GM23338 (cell line): ENCODE data around the gene USP49. TPM values are rescaled to one million over a fixed set of nuclear protein-coding genes. Genes with fewer than 3 reads are reported as not detected.

Experiments used
- ATAC-seq: fragments of 200-7000 bp; cut with Tn5 transposase; 3 replicates; pipeline ENCODE4 v1.9.1; 2020
- DNase-seq: peaks from one replicate; pipeline ENCODE4 v3.0.0-alpha.2; 2015; ENCODE audit warnings: low spot score
- H2AFZ ChIP-seq: fragments of 200-600 bp; sonication (generic); 2 replicates; pipeline ENCODE4 v1.8.0; 2016; ENCODE audit warnings: antibody characterized with exemption, mild to moderate bottlenecking, moderate library complexity
- H3F3A ChIP-seq: fragments of 200-600 bp; sonication (generic); replicated peaks from 2 replicates; pipeline ENCODE4 v1.8.0; 2017; ENCODE audit warnings: antibody characterized with exemption, mixed run types, low read depth
- H3K27ac ChIP-seq: fragments of 200-600 bp; sonication (generic); 2 replicates; pipeline ENCODE4 v1.6.1; 2016; ENCODE audit warnings: low read depth
- H3K27me3 ChIP-seq: fragments of 200-600 bp; sonication (generic); 2 replicates; pipeline ENCODE4 v1.8.0; 2016; ENCODE audit warnings: mild to moderate bottlenecking, mixed run types, moderate library complexity; ENCODE audit not compliant: insufficient read depth
- H3K36me3 ChIP-seq: fragments of 200-600 bp; sonication (generic); 2 replicates; pipeline ENCODE4 v1.8.0; 2016; ENCODE audit warnings: mild to moderate bottlenecking; ENCODE audit not compliant: insufficient read depth
- H3K4me1 ChIP-seq: fragments of 200-600 bp; sonication (generic); 2 replicates; pipeline ENCODE4 v1.8.0; 2016; ENCODE audit warnings: mild to moderate bottlenecking, moderate library complexity; ENCODE audit not compliant: insufficient read depth
- H3K4me2 ChIP-seq: fragments of 200-600 bp; sonication (generic); 2 replicates; pipeline ENCODE4 v1.7.1; 2017; ENCODE audit warnings: mixed run types
- H3K4me3 ChIP-seq: fragments of 200-600 bp; sonication (generic); 2 replicates; pipeline ENCODE4 v1.6.1; 2016; ENCODE audit warnings: mixed run types
- H3K79me2 ChIP-seq: fragments of 200-600 bp; sonication (generic); replicated peaks from 2 replicates; pipeline ENCODE4 v1.8.0; 2017; ENCODE audit warnings: mild to moderate bottlenecking; ENCODE audit not compliant: insufficient read depth
- H3K9me2 ChIP-seq: fragments of 200-600 bp; sonication (generic); 2 replicates; pipeline ENCODE4 v1.8.0; 2017; ENCODE audit not compliant: insufficient read depth
- H4K20me1 ChIP-seq: fragments of 200-600 bp; sonication (generic); replicated peaks from 2 replicates; pipeline ENCODE4 v1.8.0; 2017; ENCODE audit warnings: mild to moderate bottlenecking; ENCODE audit not compliant: insufficient read depth
- H3K27ac Mint-ChIP-seq: 2 replicates; pipeline ENCODE4 v1.8.0; 2020; ENCODE audit warnings: inconsistent platforms, mild to moderate bottlenecking, moderate library complexity, mixed read lengths
- H3K27me3 Mint-ChIP-seq: 3 replicates; pipeline ENCODE4 v1.8.0; 2022; ENCODE audit warnings: low read depth, mild to moderate bottlenecking, moderate library complexity, mixed read lengths, inconsistent platforms; ENCODE audit not compliant: insufficient read depth, poor library complexity
- H3K36me3 Mint-ChIP-seq: 3 replicates; pipeline ENCODE4 v1.8.0; 2021; ENCODE audit warnings: low read depth, mild to moderate bottlenecking, inconsistent platforms, moderate library complexity, mixed read lengths
- H3K4me1 Mint-ChIP-seq: 3 replicates; pipeline ENCODE4 v1.8.0; 2020; ENCODE audit warnings: mild to moderate bottlenecking, inconsistent platforms, mixed read lengths
- H3K4me3 Mint-ChIP-seq: 3 replicates; pipeline ENCODE4 v1.8.0; 2021; ENCODE audit warnings: moderate library complexity, mild to moderate bottlenecking, inconsistent platforms, mixed read lengths
- H3K9me3 Mint-ChIP-seq: 3 replicates; pipeline ENCODE4 v1.8.0; 2020; ENCODE audit warnings: moderate library complexity, mild to moderate bottlenecking, inconsistent platforms, mixed read lengths
- CREB1 ChIP-seq: fragments of 250-450 bp; sonication (Bioruptor Pico); IDR thresholded peaks from 2 replicates; pipeline ENCODE4 v1.5.0; 2020; ENCODE audit warnings: low read depth, mild to moderate bottlenecking, moderate library complexity
- EZH2 ChIP-seq: fragments of 200-600 bp; sonication (generic); IDR thresholded peaks from one replicate; pipeline ENCODE4 v1.8.0; 2017; ENCODE audit warnings: antibody characterized with exemption, mild to moderate bottlenecking, low read depth; ENCODE audit not compliant: unreplicated experiment
- EZH2phosphoT487 ChIP-seq: fragments of 200-600 bp; sonication (generic); IDR thresholded peaks from one replicate; pipeline ENCODE4 v1.8.1; 2018; ENCODE audit warnings: antibody characterized with exemption; ENCODE audit not compliant: unreplicated experiment
- JUNB ChIP-seq: IDR thresholded peaks from one replicate; pipeline ENCODE4 v1.6.1; 2016; ENCODE audit warnings: antibody characterized with exemption; ENCODE audit not compliant: unreplicated experiment
- NANOG ChIP-seq: IDR thresholded peaks from 2 replicates; pipeline ENCODE4 v1.6.1; 2016; ENCODE audit warnings: antibody characterized with exemption, borderline replicate concordance
- POLR2AphosphoS5 ChIP-seq: IDR thresholded peaks from 2 replicates; pipeline ENCODE4 v1.6.1; 2016; ENCODE audit warnings: antibody characterized with exemption, low read depth
- STAT1 ChIP-seq: IDR thresholded peaks from one replicate; pipeline ENCODE4 v1.6.1; 2016; ENCODE audit warnings: antibody characterized with exemption; ENCODE audit not compliant: unreplicated experiment
- ZNF114 ChIP-seq: fragments of 250-450 bp; sonication (Bioruptor Pico); IDR thresholded peaks from 2 replicates; pipeline ENCODE4 v1.5.0; 2020; ENCODE audit warnings: mild to moderate bottlenecking, moderate library complexity
- ZNF331 ChIP-seq: fragments of 250-450 bp; sonication (Bioruptor Pico); IDR thresholded peaks from 2 replicates; pipeline ENCODE4 v1.5.0; 2020; ENCODE audit warnings: low read depth, mild to moderate bottlenecking, moderate library complexity
- polyA plus RNA-seq: library from polyadenylated mRNA; unstranded; fragments of >200 nt; fragmentation: Nextera tagmentation; extraction: Ambion mirVana; gene quantifications from 2 replicates; pipeline ENCODE4 v1.2.1, GENCODE V29; 2016
- total RNA-seq: library from RNA; depleted of rRNA; stranded (reverse); fragments of >200 nt; shearing (Covaris generic); gene quantifications from 2 replicates; pipeline ENCODE4 v1.2.3, GENCODE V29; 2014
- TF ChIP-seq, protein P1 (sequence below): IDR thresholded peaks from 2 replicates; pipeline ENCODE4 v1.6.1; 2016; ENCODE audit warnings: antibody characterized with exemption
- TF ChIP-seq, protein P2 (sequence below): IDR thresholded peaks from one replicate; pipeline ENCODE4 v1.6.1; 2018; ENCODE audit warnings: antibody characterized with exemption; ENCODE audit not compliant: unreplicated experiment
- TF ChIP-seq, protein P3 (sequence below): fragments of 250-450 bp; sonication (Bioruptor Pico); IDR thresholded peaks from 2 replicates; pipeline ENCODE4 v1.5.0; 2020; ENCODE audit warnings: mild to moderate bottlenecking, moderate library complexity
- TF ChIP-seq, protein P4 (sequence below), 2 experiments: fragments of 200-600 bp in 1 of 2; sonication (generic) in 1 of 2; conservative IDR thresholded peaks; 2 replicates each; pipeline versions ENCODE4 v1.5.1 to v1.6.1; 2016 to 2017; ENCODE audit warnings: antibody characterized with exemption in 2 of 2, low read depth in 2 of 2, mild to moderate bottlenecking in 2 of 2, moderate library complexity in 1 of 2

The USP49 gene
- total and polyA plus RNA-seq, 2 experiments from 2014 or later: 5.9 to 21.5 TPM

DNA sequence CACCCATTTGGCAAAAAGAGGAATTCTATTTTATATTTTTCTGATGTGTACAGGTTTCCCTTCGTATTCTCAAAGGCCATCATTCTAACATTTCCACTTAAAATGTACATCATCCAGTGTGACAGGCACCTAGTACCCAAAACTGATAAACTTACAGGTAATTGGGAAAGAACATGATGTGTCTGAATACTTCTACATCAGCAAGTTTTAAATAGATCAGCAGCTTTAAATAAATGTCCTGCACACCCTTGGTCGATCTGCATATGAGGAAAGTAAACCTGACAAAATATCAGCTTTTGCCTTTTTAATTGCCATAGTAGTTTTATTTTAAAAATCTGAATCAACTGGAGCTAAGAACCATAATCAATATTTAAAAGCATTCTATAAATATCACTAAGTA is 81.2 kb downstream of the USP49 start:
- H3K27me3 Mint-ChIP-seq: peaks cover 3% of the 10 kb centered on the region
- no peak overlapping the region for H3K4me3 Mint-ChIP-seq
- H3K4me3 ChIP-seq: no peak overlapping the region
- H2AFZ ChIP-seq: no peak overlapping the region
- no peaks in the 10 kb centered on the region for H3K36me3 Mint-ChIP-seq
- H3K79me2 ChIP-seq: no peaks in the 10 kb centered on the region
- peaks cover 9% of the 10 kb centered on the region; the same call in 1 of the 2 replicates for H4K20me1 ChIP-seq
- H3K27ac Mint-ChIP-seq: no peak overlapping the region
- H3K9me2 ChIP-seq: no peaks in the 10 kb centered on the region
- H3K27ac ChIP-seq: no peak overlapping the region
- TF ChIP-seq, protein P1, sequence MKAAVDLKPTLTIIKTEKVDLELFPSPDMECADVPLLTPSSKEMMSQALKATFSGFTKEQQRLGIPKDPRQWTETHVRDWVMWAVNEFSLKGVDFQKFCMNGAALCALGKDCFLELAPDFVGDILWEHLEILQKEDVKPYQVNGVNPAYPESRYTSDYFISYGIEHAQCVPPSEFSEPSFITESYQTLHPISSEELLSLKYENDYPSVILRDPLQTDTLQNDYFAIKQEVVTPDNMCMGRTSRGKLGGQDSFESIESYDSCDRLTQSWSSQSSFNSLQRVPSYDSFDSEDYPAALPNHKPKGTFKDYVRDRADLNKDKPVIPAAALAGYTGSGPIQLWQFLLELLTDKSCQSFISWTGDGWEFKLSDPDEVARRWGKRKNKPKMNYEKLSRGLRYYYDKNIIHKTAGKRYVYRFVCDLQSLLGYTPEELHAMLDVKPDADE: no peak
- TF ChIP-seq CREB1 (no peak), ZNF331 (CRISPR knock-in tag) (no peak), ZNF114 (no peak), NANOG (no peak), POLR2AphosphoS5 (no peak), EZH2 (no peak), STAT1 (no peak), EZH2phosphoT487 (no peak), JUNB (no peak)
- TF ChIP-seq, protein P2, sequence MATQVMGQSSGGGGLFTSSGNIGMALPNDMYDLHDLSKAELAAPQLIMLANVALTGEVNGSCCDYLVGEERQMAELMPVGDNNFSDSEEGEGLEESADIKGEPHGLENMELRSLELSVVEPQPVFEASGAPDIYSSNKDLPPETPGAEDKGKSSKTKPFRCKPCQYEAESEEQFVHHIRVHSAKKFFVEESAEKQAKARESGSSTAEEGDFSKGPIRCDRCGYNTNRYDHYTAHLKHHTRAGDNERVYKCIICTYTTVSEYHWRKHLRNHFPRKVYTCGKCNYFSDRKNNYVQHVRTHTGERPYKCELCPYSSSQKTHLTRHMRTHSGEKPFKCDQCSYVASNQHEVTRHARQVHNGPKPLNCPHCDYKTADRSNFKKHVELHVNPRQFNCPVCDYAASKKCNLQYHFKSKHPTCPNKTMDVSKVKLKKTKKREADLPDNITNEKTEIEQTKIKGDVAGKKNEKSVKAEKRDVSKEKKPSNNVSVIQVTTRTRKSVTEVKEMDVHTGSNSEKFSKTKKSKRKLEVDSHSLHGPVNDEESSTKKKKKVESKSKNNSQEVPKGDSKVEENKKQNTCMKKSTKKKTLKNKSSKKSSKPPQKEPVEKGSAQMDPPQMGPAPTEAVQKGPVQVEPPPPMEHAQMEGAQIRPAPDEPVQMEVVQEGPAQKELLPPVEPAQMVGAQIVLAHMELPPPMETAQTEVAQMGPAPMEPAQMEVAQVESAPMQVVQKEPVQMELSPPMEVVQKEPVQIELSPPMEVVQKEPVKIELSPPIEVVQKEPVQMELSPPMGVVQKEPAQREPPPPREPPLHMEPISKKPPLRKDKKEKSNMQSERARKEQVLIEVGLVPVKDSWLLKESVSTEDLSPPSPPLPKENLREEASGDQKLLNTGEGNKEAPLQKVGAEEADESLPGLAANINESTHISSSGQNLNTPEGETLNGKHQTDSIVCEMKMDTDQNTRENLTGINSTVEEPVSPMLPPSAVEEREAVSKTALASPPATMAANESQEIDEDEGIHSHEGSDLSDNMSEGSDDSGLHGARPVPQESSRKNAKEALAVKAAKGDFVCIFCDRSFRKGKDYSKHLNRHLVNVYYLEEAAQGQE: no peak
- TF ChIP-seq, protein P3, sequence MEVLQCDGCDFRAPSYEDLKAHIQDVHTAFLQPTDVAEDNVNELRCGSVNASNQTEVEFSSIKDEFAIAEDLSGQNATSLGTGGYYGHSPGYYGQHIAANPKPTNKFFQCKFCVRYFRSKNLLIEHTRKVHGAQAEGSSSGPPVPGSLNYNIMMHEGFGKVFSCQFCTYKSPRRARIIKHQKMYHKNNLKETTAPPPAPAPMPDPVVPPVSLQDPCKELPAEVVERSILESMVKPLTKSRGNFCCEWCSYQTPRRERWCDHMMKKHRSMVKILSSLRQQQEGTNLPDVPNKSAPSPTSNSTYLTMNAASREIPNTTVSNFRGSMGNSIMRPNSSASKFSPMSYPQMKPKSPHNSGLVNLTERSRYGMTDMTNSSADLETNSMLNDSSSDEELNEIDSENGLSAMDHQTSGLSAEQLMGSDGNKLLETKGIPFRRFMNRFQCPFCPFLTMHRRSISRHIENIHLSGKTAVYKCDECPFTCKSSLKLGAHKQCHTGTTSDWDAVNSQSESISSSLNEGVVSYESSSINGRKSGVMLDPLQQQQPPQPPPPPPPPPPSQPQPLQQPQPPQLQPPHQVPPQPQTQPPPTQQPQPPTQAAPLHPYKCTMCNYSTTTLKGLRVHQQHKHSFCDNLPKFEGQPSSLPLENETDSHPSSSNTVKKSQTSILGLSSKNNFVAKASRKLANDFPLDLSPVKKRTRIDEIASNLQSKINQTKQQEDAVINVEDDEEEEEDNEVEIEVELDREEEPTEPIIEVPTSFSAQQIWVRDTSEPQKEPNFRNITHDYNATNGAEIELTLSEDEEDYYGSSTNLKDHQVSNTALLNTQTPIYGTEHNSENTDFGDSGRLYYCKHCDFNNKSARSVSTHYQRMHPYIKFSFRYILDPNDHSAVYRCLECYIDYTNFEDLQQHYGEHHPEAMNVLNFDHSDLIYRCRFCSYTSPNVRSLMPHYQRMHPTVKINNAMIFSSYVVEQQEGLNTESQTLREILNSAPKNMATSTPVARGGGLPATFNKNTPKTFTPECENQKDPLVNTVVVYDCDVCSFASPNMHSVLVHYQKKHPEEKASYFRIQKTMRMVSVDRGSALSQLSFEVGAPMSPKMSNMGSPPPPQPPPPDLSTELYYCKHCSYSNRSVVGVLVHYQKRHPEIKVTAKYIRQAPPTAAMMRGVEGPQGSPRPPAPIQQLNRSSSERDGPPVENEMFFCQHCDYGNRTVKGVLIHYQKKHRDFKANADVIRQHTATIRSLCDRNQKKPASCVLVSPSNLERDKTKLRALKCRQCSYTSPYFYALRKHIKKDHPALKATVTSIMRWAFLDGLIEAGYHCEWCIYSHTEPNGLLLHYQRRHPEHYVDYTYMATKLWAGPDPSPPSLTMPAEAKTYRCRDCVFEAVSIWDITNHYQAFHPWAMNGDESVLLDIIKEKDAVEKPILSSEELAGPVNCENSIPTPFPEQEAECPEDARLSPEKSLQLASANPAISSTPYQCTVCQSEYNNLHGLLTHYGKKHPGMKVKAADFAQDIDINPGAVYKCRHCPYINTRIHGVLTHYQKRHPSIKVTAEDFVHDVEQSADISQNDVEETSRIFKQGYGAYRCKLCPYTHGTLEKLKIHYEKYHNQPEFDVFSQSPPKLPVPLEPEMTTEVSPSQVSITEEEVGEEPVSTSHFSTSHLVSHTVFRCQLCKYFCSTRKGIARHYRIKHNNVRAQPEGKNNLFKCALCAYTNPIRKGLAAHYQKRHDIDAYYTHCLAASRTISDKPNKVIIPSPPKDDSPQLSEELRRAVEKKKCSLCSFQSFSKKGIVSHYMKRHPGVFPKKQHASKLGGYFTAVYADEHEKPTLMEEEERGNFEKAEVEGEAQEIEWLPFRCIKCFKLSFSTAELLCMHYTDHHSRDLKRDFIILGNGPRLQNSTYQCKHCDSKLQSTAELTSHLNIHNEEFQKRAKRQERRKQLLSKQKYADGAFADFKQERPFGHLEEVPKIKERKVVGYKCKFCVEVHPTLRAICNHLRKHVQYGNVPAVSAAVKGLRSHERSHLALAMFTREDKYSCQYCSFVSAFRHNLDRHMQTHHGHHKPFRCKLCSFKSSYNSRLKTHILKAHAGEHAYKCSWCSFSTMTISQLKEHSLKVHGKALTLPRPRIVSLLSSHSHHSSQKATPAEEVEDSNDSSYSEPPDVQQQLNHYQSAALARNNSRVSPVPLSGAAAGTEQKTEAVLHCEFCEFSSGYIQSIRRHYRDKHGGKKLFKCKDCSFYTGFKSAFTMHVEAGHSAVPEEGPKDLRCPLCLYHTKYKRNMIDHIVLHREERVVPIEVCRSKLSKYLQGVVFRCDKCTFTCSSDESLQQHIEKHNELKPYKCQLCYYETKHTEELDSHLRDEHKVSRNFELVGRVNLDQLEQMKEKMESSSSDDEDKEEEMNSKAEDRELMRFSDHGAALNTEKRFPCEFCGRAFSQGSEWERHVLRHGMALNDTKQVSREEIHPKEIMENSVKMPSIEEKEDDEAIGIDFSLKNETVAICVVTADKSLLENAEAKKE (CRISPR knock-in tag): no peak
- TF ChIP-seq, protein P4, sequence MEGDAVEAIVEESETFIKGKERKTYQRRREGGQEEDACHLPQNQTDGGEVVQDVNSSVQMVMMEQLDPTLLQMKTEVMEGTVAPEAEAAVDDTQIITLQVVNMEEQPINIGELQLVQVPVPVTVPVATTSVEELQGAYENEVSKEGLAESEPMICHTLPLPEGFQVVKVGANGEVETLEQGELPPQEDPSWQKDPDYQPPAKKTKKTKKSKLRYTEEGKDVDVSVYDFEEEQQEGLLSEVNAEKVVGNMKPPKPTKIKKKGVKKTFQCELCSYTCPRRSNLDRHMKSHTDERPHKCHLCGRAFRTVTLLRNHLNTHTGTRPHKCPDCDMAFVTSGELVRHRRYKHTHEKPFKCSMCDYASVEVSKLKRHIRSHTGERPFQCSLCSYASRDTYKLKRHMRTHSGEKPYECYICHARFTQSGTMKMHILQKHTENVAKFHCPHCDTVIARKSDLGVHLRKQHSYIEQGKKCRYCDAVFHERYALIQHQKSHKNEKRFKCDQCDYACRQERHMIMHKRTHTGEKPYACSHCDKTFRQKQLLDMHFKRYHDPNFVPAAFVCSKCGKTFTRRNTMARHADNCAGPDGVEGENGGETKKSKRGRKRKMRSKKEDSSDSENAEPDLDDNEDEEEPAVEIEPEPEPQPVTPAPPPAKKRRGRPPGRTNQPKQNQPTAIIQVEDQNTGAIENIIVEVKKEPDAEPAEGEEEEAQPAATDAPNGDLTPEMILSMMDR (conservative IDR thresholded peaks at IDR 0.05; ENCODE audit: low read depth in 2 of 2): no peak
- H3K27me3 ChIP-seq: no peaks in the 10 kb centered on the region
- no peaks in the 10 kb centered on the region for H3K36me3 ChIP-seq
- ATAC-seq: no peak
- H3K9me3 Mint-ChIP-seq: no peaks in the 10 kb centered on the region
- H3K4me1 ChIP-seq: no peaks in the 10 kb centered on the region
- DNase-seq: no peak
- no peak overlapping the region for H3K4me2 ChIP-seq
- no peaks in the 10 kb centered on the region for H3F3A ChIP-seq
- H3K4me1 Mint-ChIP-seq: no peaks in the 10 kb centered on the region; the same call in 2 of the 3 replicates
